CD4-positive, alpha-beta T cell (primary cell): Measurements from ENCODE around the gene TTC9. TPM values are rescaled to one million over a fixed set of nuclear protein-coding genes. Genes with fewer than 3 reads are reported as not detected.
A peak's percentile ranks its signal among the peaks of the same experiment; 100 is the strongest.

ENCODE experiments used
- ATAC-seq: fragments of 200-7000 bp; cut with Tn5 transposase; one replicate; pipeline ENCODE4 v1.10.0; 2022; ENCODE audit warnings: mild to moderate bottlenecking; ENCODE audit not compliant: poor library complexity
- CTCF ChIA-PET: fragments of 350-600 bp; sonication (Branson Sonifier 250); formaldehyde crosslinking; loops from one replicate; lab custom pipeline; 2021; ENCODE audit warnings: antibody characterized with exemption, inconsistent platforms; lab: Charles Lee
- POLR2A ChIA-PET: fragments of 350-600 bp; sonication (Branson Sonifier 250); formaldehyde crosslinking; loops from one replicate; lab custom pipeline; 2021; ENCODE audit warnings: antibody characterized with exemption, inconsistent platforms; lab: Charles Lee
- DNase-seq, 14 experiments: peaks; one replicate each; pipeline ENCODE4 v3.0.0-alpha.2; 2013 to 2020; ENCODE audit warnings: mixed read lengths in 2 of 14
- H3K27ac ChIP-seq, 2 donors: one replicate each; pipeline versions ENCODE4 v1.5.1 to v1.7.0; 2013; ENCODE audit warnings: low read length in 2 of 2, low read depth in 1 of 2, mild to moderate bottlenecking in 1 of 2
- H3K27me3 ChIP-seq, 2 experiments: 1 replicate in 1 of 2; 2 replicates in 1 of 2; pipeline versions ENCODE4 v1.6.1 to v1.7.0; 2013; ENCODE audit warnings: low read length in 2 of 2, control low read depth in 1 of 2, mild to moderate bottlenecking in 1 of 2, moderate library complexity in 1 of 2; ENCODE audit not compliant: insufficient read depth in 2 of 2, control insufficient read depth in 1 of 2
- H3K36me3 ChIP-seq: one replicate; pipeline ENCODE4 v1.6.1; 2013; ENCODE audit warnings: low read length, control low read depth; ENCODE audit not compliant: insufficient read depth
- H3K4me1 ChIP-seq: one replicate; pipeline ENCODE4 v1.6.1; 2013; ENCODE audit warnings: low read length, control low read depth; ENCODE audit not compliant: insufficient read depth
- H3K4me3 ChIP-seq: one replicate; pipeline ENCODE4 v1.5.1; 2013; ENCODE audit warnings: mild to moderate bottlenecking, low read length, moderate library complexity
- H3K9me3 ChIP-seq, 2 experiments: 1 replicate in 1 of 2; 2 replicates in 1 of 2; pipeline versions ENCODE4 v1.6.1 to v1.7.0; 2013; ENCODE audit warnings: low read length in 2 of 2, mild to moderate bottlenecking in 2 of 2, control low read depth in 1 of 2, moderate library complexity in 1 of 2; ENCODE audit not compliant: control insufficient read depth in 1 of 2, insufficient read depth in 1 of 2
- H3K27ac Mint-ChIP-seq: one replicate; pipeline ENCODE4 v1.8.0; 2020; ENCODE audit warnings: mixed read lengths
- H3K27me3 Mint-ChIP-seq: one replicate; pipeline ENCODE4 v1.8.0; 2021; ENCODE audit warnings: mixed read lengths
- H3K36me3 Mint-ChIP-seq: one replicate; pipeline ENCODE4 v1.8.0; 2021; ENCODE audit warnings: low read depth, mixed read lengths
- H3K4me1 Mint-ChIP-seq: one replicate; pipeline ENCODE4 v1.8.0; 2021; ENCODE audit warnings: low read depth, mixed read lengths
- H3K4me3 Mint-ChIP-seq: one replicate; pipeline ENCODE4 v1.8.0; 2020; ENCODE audit warnings: mild to moderate bottlenecking, mixed read lengths
- H3K9me3 Mint-ChIP-seq: one replicate; pipeline ENCODE4 v1.8.0; 2020; ENCODE audit warnings: mixed read lengths
- CTCF ChIP-seq: fragments of 200-600 bp; IDR thresholded peaks from one replicate; pipeline ENCODE4 v1.8.0; 2022; ENCODE audit warnings: antibody characterized with exemption, mild to moderate bottlenecking
- intact Hi-C, 2 experiments: fragments of 100-400 bp; cut with DNase I in 1 of 2; cut with micrococcal nuclease in 1 of 2; formaldehyde crosslinking; loops; one replicate each; pipeline versions ENCODE4 v1.15.1 to v1.9.0; 2023 to 2025; cut with DNase I, micrococcal nuclease
- total RNA-seq, 174 experiments: library from RNA in 2 of 174; stranded (reverse) in 2 of 174; gene quantifications; one replicate each; pipeline ENCODE4 v1.2.3 and lab custom pipeline; 2021 to 2026

Gene TTC9
- total RNA-seq, 2 experiments from 2014 or later = 6.8 to 7.0 TPM

GRCh38 chr14:70601162-70601561 is 40.6 kb upstream of the TTC9 start:
- Mint-ChIP-seq H3K4me3 (peak overlapping the region; percentile 88), H3K9me3 (no peaks in the 10 kb centered on the region), H3K27ac (peak overlapping the region; percentile 99), H3K4me1 (peaks cover 37% of the 10 kb centered on the region), H3K36me3 (peaks cover 26% of the 10 kb centered on the region), H3K27me3 (peaks cover 8% of the 10 kb centered on the region)
- H3K4me3 ChIP-seq = peak overlapping the region; percentile 97
- CTCF ChIA-PET = interaction anchor here (1.0 kb wide), 1 partner anchor 216 kb away, joined by 3 read pairs; no protein-coding TSS in a partner anchor
- no peak for TF ChIP-seq CTCF
- peaks cover 15% of the 10 kb centered on the region for H3K4me1 ChIP-seq
- DNase-seq (no peak), ATAC-seq (no peak)
- H3K27me3 ChIP-seq = peaks cover 0 to under 1% of the 10 kb centered on the region in 2 experiments
- intact Hi-C loops = loop anchor here (5.0 to 10.0 kb wide), 5 partner anchors 41 to 1206 kb away; partner anchors contain the start of genes TTC9 (in 2 of the 2), ERH (in 1 of the 2), SLC39A9 (in 1 of the 2) and SRSF5 (in 1 of the 2)
- no peaks in the 10 kb centered on the region for H3K9me3 ChIP-seq
- no peak overlapping the region for H3K27ac ChIP-seq
- POLR2A ChIA-PET = interaction anchor here (0.9 to 1.3 kb wide), 2 partner anchors 60 to 208 kb away, joined by 4 to 6 read pairs; partner anchors contain the start of gene MAP3K9
- peaks cover 6% of the 10 kb centered on the region for H3K36me3 ChIP-seq

GRCh38 chr14:70602254-70602653 is 39.5 kb upstream of the TTC9 start:
- Histone ChIP-seq H3K36me3 (peaks cover under 1% of the 10 kb centered on the region), H3K9me3 (no peaks in the 10 kb centered on the region), H3K27ac (no peak overlapping the region), H3K4me3 (no peak overlapping the region), H3K27me3 (peaks cover 4 to 6% of the 10 kb centered on the region in 2 experiments), H3K4me1 (peaks cover 15% of the 10 kb centered on the region)
- Mint-ChIP-seq H3K9me3 (no peaks in the 10 kb centered on the region), H3K27ac (no peak overlapping the region), H3K4me3 (peak overlapping the region; percentile 42), H3K4me1 (peaks cover 37% of the 10 kb centered on the region), H3K27me3 (peaks cover 16% of the 10 kb centered on the region), H3K36me3 (peaks cover 15% of the 10 kb centered on the region)
- DNase-seq (no peak), ATAC-seq (no peak)
- intact Hi-C loops = loop anchor here (5.0 to 10.0 kb wide), 5 partner anchors 40 to 1207 kb away; partner anchors contain the start of genes TTC9 (in 2 of the 2), ERH (in 1 of the 2), SLC39A9 (in 1 of the 2) and SRSF5 (in 1 of the 2)
- no peak for TF ChIP-seq CTCF
- CTCF ChIA-PET = no interaction called here
- POLR2A ChIA-PET = no interaction called here

- H3K4me3 Mint-ChIP-seq = no peak overlapping the region
- TF ChIP-seq CTCF = no peak
- no peaks in the 10 kb centered on the region for H3K9me3 Mint-ChIP-seq
- Histone ChIP-seq H3K9me3 (peaks cover 0 to 4% of the 10 kb centered on the region in 2 experiments), H3K4me3 (no peak overlapping the region), H3K27me3 (peaks cover 4% of the 10 kb centered on the region in 2 experiments), H3K36me3 (no peaks in the 10 kb centered on the region), H3K27ac (no peak overlapping the region), H3K4me1 (no peaks in the 10 kb centered on the region)
- peaks cover 13% of the 10 kb centered on the region for H3K27me3 Mint-ChIP-seq
- ATAC-seq (no peak), DNase-seq (no peak)
- ChIA-PET POLR2A (no interaction called here), CTCF (interaction anchor here (1.1 kb wide), 1 partner anchor 31 kb away, joined by 3 read pairs; the partner anchor contains the start of gene TTC9)
- intact Hi-C loops = no loop called here
- no peaks in the 10 kb centered on the region for H3K36me3 Mint-ChIP-seq
- no peaks in the 10 kb centered on the region for H3K4me1 Mint-ChIP-seq
- no peak overlapping the region for H3K27ac Mint-ChIP-seq
Observed at GRCh38 chr14:70611216-70611615, 30.5 kb upstream of the TTC9 start.
